PC-3 (cell line): ENCODE data around the gene OR6V1. TPM values are rescaled to one million over a fixed set of nuclear protein-coding genes. Genes with fewer than 3 reads are reported as not detected.
A peak's percentile ranks its signal among the peaks of the same experiment; 100 is the strongest.

Experiments used
- ATAC-seq: fragments of 200-7000 bp; cut with Tn5 transposase; 2 replicates; pipeline ENCODE4 v1.9.1; 2020; ENCODE audit warnings: mild to moderate bottlenecking, moderate library complexity
- BruUV-seq: library from RNA; stranded (reverse); fragments of 400-500 nt; replicated peaks from 2 replicates; lab custom pipeline; 2021; lab: Mats Ljungman, UMichigan
- CTCF ChIA-PET: fragments of 300-600 bp; sonication (Branson Sonifier 250); formaldehyde crosslinking; loops from one replicate; lab custom pipeline; 2022; ENCODE audit warnings: antibody characterized with exemption; lab: Charles Lee
- POLR2A ChIA-PET: fragments of 300-600 bp; sonication (Branson Sonifier 250); formaldehyde crosslinking; loops from one replicate; lab custom pipeline; 2022; ENCODE audit warnings: antibody characterized with exemption; ENCODE audit not compliant: unreplicated experiment; lab: Charles Lee
- DNase-seq: peaks from one replicate; pipeline ENCODE4 v3.0.0-alpha.2; 2015
- H2AFZ ChIP-seq: fragments of 300-600 bp; sonication (generic); 2 replicates; pipeline ENCODE4 v1.6.0; 2016; ENCODE audit warnings: antibody characterized with exemption, low read length
- H3F3A ChIP-seq: fragments of 300-600 bp; sonication (generic); one replicate; pipeline ENCODE4 v1.6.0; 2017; ENCODE audit warnings: antibody characterized with exemption, low read length, control low read depth, mild to moderate bottlenecking; ENCODE audit not compliant: unreplicated experiment
- H3K27ac ChIP-seq: fragments of 300-600 bp; sonication (generic); 2 replicates; pipeline ENCODE4 v1.5.1; 2016; ENCODE audit warnings: mild to moderate bottlenecking, low read length
- H3K27me3 ChIP-seq: fragments of 300-600 bp; sonication (generic); 2 replicates; pipeline ENCODE4 v1.6.1; 2016; ENCODE audit warnings: low read length, mixed read lengths
- H3K36me3 ChIP-seq: fragments of 300-600 bp; sonication (generic); 2 replicates; pipeline ENCODE4 v1.6.1; 2016; ENCODE audit warnings: low read depth, mixed run types, low read length, mixed read lengths
- H3K4me1 ChIP-seq: fragments of 300-600 bp; sonication (generic); 2 replicates; pipeline ENCODE4 v1.5.1; 2016; ENCODE audit warnings: low read length; ENCODE audit not compliant: insufficient read depth
- H3K4me2 ChIP-seq: fragments of 300-600 bp; sonication (generic); 2 replicates; pipeline ENCODE4 v1.6.0; 2016; ENCODE audit warnings: low read length
- H3K4me3 ChIP-seq: fragments of 300-600 bp; sonication (generic); 2 replicates; pipeline ENCODE4 v1.5.1; 2016; ENCODE audit warnings: mild to moderate bottlenecking, low read length, mixed read lengths
- H3K79me2 ChIP-seq: fragments of 300-600 bp; sonication (generic); 2 replicates; pipeline ENCODE4 v1.6.1; 2017; ENCODE audit warnings: low read length, mixed read lengths
- H3K9ac ChIP-seq: fragments of 300-600 bp; sonication (generic); 2 replicates; pipeline ENCODE4 v1.6.0; 2016; ENCODE audit warnings: mild to moderate bottlenecking, low read length
- H3K9me2 ChIP-seq: fragments of 300-600 bp; sonication (generic); replicated peaks from 2 replicates; pipeline ENCODE4 v1.6.1; 2016; ENCODE audit warnings: mixed run types, low read length, mixed read lengths
- H3K9me3 ChIP-seq: fragments of 300-600 bp; sonication (generic); 2 replicates; pipeline ENCODE4 v1.6.1; 2016; ENCODE audit warnings: low read length, mixed read lengths
- H4K20me1 ChIP-seq: fragments of 300-600 bp; sonication (generic); 2 replicates; pipeline ENCODE4 v1.6.1; 2016; ENCODE audit warnings: low read length, mixed read lengths
- EZH2 ChIP-seq: fragments of 300-600 bp; sonication (generic); IDR thresholded peaks from one replicate; pipeline ENCODE4 v1.6.1; 2017; ENCODE audit warnings: antibody characterized with exemption, mild to moderate bottlenecking, low read length; ENCODE audit not compliant: unreplicated experiment
- EZH2phosphoT487 ChIP-seq: fragments of 300-600 bp; sonication (generic); IDR thresholded peaks from 2 replicates; pipeline ENCODE4 v1.6.1; 2018; ENCODE audit warnings: mild to moderate bottlenecking, antibody characterized with exemption, low read length, borderline replicate concordance
- intact Hi-C: fragments of 100-400 bp; cut with micrococcal nuclease; formaldehyde crosslinking; loops from 2 replicates; pipeline ENCODE4 v1.9.0; 2023
- total RNA-seq: library from RNA; depleted of rRNA; stranded (reverse); fragments of >200 nt; gene quantifications from 2 replicates; pipeline ENCODE4 v1.2.3, GENCODE V29; 2014
- TF ChIP-seq, protein P1 (sequence below): fragments of 300-600 bp; sonication (generic); conservative IDR thresholded peaks from 2 replicates; pipeline ENCODE4 v1.5.1; 2017; ENCODE audit warnings: antibody characterized with exemption, low read depth, mild to moderate bottlenecking, low read length

The OR6V1 gene
- total RNA-seq, 1 experiment from 2014 or later, result not detected

DNA sequence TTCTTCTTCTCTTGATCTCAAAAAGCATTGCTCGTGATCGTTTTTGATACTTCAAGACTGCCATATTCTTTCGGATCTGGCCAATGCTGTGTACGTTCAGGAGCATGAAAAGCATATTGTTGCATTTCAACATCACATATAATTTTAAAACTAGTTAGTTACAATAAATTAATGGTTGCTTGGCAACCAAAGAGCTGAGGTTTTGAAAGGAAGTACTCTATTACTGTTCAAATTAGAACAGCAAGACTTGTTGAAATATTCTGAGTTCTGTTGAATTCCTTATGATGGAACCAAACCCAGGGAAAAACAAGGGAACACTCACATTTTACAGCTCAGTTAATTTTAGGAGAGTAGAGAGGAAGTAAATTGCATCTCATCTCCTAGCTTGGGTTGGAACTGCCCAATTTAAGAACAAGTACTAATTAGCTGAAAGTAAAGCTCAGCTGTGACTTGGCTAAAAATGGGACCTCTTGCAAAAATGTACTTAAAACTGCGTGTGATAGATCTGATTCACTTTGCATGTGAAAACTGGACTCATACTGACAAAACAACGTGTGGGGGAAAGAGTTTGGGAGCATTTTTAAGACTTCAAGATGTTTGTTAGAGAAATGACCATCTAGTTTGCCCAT, 46.4 kb upstream of the OR6V1 start:
- H3K4me3 ChIP-seq, result no peak overlapping the region
- H3K79me2 ChIP-seq, result no peaks in the 10 kb centered on the region
- no peak overlapping the region for H3K9ac ChIP-seq
- peaks cover 31% of the 10 kb centered on the region for H3K27me3 ChIP-seq
- ChIA-PET CTCF (interaction anchor here (0.6 to 2.0 kb wide), 2 partner anchors 12 to 209 kb away, joined by 3 to 15 read pairs; no protein-coding TSS in a partner anchor), POLR2A (no interaction called here)
- DNase-seq, result no peak
- H3K9me3 ChIP-seq, result no peaks in the 10 kb centered on the region
- no peak overlapping the region for H2AFZ ChIP-seq
- no peak overlapping the region for H3K4me2 ChIP-seq
- no TSS peak for BruUV-seq
- H4K20me1 ChIP-seq, result no peaks in the 10 kb centered on the region
- H3K4me1 ChIP-seq, result peaks cover 10% of the 10 kb centered on the region; the same call in 1 of the 2 replicates
- no peak overlapping the region for H3K27ac ChIP-seq
- H3K9me2 ChIP-seq, result no peaks in the 10 kb centered on the region
- H3K36me3 ChIP-seq, result no peaks in the 10 kb centered on the region; the same call in 1 of the 2 replicates
- TF ChIP-seq EZH2phosphoT487, result no peak
- intact Hi-C loops, result loop anchor here (5.0 to 10.0 kb wide), 4 partner anchors 302 to 471 kb away; no protein-coding TSS in a partner anchor
- no peaks in the 10 kb centered on the region for H3F3A ChIP-seq
- no peak for ATAC-seq

GRCh38 chr7:143008007-143008901, 43.9 kb upstream of the OR6V1 start:
- Histone ChIP-seq H3K9ac (no peak overlapping the region), H3K27me3 (peaks cover 31% of the 10 kb centered on the region), H3K36me3 (no peaks in the 10 kb centered on the region; the same call in 1 of the 2 replicates), H3K4me2 (peak overlapping the region; percentile 31; the same call in 1 of the 2 replicates), H3K4me1 (peaks cover under 1% of the 10 kb centered on the region), H4K20me1 (no peaks in the 10 kb centered on the region), H2AFZ (0 out of 2 replicates have a peak overlapping the region, but pooled peaks have one; percentile 19), H3K4me3 (no peak overlapping the region), H3K9me2 (no peaks in the 10 kb centered on the region), H3K27ac (no peak overlapping the region), H3K79me2 (no peaks in the 10 kb centered on the region), H3K9me3 (no peaks in the 10 kb centered on the region), H3F3A (no peaks in the 10 kb centered on the region)
- ChIA-PET POLR2A (no interaction called here), CTCF (interaction anchor here (2.3 kb wide), 1 partner anchor 207 kb away, joined by 28 read pairs; no protein-coding TSS in a partner anchor)
- no peak for TF ChIP-seq EZH2
- TF ChIP-seq, protein P1, sequence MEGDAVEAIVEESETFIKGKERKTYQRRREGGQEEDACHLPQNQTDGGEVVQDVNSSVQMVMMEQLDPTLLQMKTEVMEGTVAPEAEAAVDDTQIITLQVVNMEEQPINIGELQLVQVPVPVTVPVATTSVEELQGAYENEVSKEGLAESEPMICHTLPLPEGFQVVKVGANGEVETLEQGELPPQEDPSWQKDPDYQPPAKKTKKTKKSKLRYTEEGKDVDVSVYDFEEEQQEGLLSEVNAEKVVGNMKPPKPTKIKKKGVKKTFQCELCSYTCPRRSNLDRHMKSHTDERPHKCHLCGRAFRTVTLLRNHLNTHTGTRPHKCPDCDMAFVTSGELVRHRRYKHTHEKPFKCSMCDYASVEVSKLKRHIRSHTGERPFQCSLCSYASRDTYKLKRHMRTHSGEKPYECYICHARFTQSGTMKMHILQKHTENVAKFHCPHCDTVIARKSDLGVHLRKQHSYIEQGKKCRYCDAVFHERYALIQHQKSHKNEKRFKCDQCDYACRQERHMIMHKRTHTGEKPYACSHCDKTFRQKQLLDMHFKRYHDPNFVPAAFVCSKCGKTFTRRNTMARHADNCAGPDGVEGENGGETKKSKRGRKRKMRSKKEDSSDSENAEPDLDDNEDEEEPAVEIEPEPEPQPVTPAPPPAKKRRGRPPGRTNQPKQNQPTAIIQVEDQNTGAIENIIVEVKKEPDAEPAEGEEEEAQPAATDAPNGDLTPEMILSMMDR, result peak; percentile 87
- ATAC-seq (peak; percentile 84), DNase-seq (peak; percentile 81)
- BruUV-seq, result no TSS peak
- intact Hi-C loops, result loop anchor here (1.0 to 10.0 kb wide), 5 partner anchors 207 to 473 kb away; no protein-coding TSS in a partner anchor

DNA sequence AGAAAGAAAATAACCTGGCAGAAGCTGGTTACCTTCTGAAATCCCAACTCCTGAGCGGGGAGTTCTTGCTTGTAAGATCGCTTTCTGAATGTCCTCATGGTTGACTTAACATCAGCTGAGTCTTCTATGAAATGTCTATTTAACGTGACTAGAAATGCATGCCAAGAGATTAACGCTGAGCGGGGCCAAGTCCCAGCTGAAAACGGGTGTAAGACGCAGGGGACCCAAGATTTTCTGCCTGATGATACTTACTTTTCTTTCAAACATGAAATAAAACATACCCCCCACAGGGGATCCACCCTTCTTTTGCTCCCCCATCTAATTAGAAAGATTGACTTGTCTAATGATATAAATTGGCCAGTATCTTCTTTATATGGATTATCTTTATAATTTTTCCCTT, 40.1 kb upstream of the OR6V1 start:
- ChIA-PET POLR2A (no interaction called here), CTCF (interaction anchor here (0.9 kb wide), 1 partner anchor 203 kb away, joined by 6 read pairs; no protein-coding TSS in a partner anchor)
- Histone ChIP-seq H3K9me2 (no peaks in the 10 kb centered on the region), H3K36me3 (no peaks in the 10 kb centered on the region; the same call in 1 of the 2 replicates), H3F3A (peaks cover 3% of the 10 kb centered on the region), H3K4me3 (no peak overlapping the region), H3K4me1 (peaks cover 15% of the 10 kb centered on the region), H3K4me2 (no peak overlapping the region), H3K27ac (no peak overlapping the region), H3K79me2 (no peaks in the 10 kb centered on the region), H3K27me3 (peaks cover 9% of the 10 kb centered on the region), H3K9me3 (no peaks in the 10 kb centered on the region), H4K20me1 (no peaks in the 10 kb centered on the region), H2AFZ (no peak overlapping the region), H3K9ac (no peak overlapping the region)
- no TSS peak for BruUV-seq
- ATAC-seq, result no peak
- intact Hi-C loops, result no loop called here
- DNase-seq, result no peak
- TF ChIP-seq EZH2phosphoT487 (no peak), EZH2 (no peak)
- TF ChIP-seq, protein P1, result no peak
